Measurements from ENCODE around the gene PTPN1.

Gene PTPN1

GRCh38 chr20:50491926-50492634 lies 18.1 kb upstream of the PTPN1 start:
- POLR2A ChIA-PET = no interaction called here
- H3K27ac ChIP-seq (ENCODE audit: extremely low read depth, low read depth, low read length) = no peak overlapping the region

GRCh38 chr20:50493881-50494253 lies 16.3 kb upstream of the PTPN1 start:
- ChIA-PET CTCF (interaction anchor here (1.2 kb wide), 1 partner anchor 15 kb away, joined by 3 read pairs; no protein-coding TSS in a partner anchor), POLR2A (no interaction called here)
- TF ChIP-seq ZNF837 (tag by site-specific recombination; IDR thresholded peaks at IDR 0.05) (no peak), ZNF214 (tag by site-specific recombination; IDR thresholded peaks at IDR 0.05; ENCODE audit: borderline replicate concordance) (no peak), ZFHX2 (tag by site-specific recombination; conservative IDR thresholded peaks at IDR 0.05) (no peak), AEBP2 (tag by site-specific recombination; IDR thresholded peaks at IDR 0.05; ENCODE audit: borderline replicate concordance) (no peak), ZNF530 (tag by site-specific recombination; IDR thresholded peaks at IDR 0.05; ENCODE audit: low read depth) (no peak), ZNF18 (tag by site-specific recombination; IDR thresholded peaks at IDR 0.05) (no peak), PRDM6 (tag by site-specific recombination; IDR thresholded peaks at IDR 0.05) (no peak), ZNF654 (tag by site-specific recombination; IDR thresholded peaks at IDR 0.05; ENCODE audit: low read depth) (no peak), ZBTB21 (tag by site-specific recombination; IDR thresholded peaks at IDR 0.05) (no peak), ZBTB44 (tag by site-specific recombination; IDR thresholded peaks at IDR 0.05) (no peak), ZNF658 (tag by site-specific recombination; IDR thresholded peaks at IDR 0.05) (no peak), ZNF280C (tag by site-specific recombination; IDR thresholded peaks at IDR 0.05) (no peak), BCL11B (tag by site-specific recombination; IDR thresholded peaks at IDR 0.05; ENCODE audit: low read depth) (no peak), SP2 (tag by site-specific recombination; IDR thresholded peaks at IDR 0.05) (no peak), ZNF157 (tag by site-specific recombination; IDR thresholded peaks at IDR 0.05) (no peak), ZNF2 (tag by site-specific recombination; IDR thresholded peaks at IDR 0.05) (no peak), KLF17 (tag by site-specific recombination; IDR thresholded peaks at IDR 0.05) (no peak), ZNF558 (tag by site-specific recombination; IDR thresholded peaks at IDR 0.05) (no peak), ZNF791 (tag by site-specific recombination; IDR thresholded peaks at IDR 0.05) (no peak)
- Histone ChIP-seq H3K9me3 (ENCODE audit: control insufficient read depth, insufficient read depth, low read depth, low read length) (no peaks in the 10 kb centered on the region), H3K36me3 (ENCODE audit: control insufficient read depth in 2 of 2, insufficient read depth in 1 of 2, low read length in 2 of 2) (no peaks in the 10 kb centered on the region), H3K27ac (ENCODE audit: extremely low read depth, low read depth, low read length) (no peak overlapping the region), H3K4me3 (ENCODE audit: low read depth, low read length) (no peak overlapping the region), H3K4me1 (ENCODE audit: control insufficient read depth, insufficient read depth, low read length) (no peaks in the 10 kb centered on the region)

More at GRCh38 chr20:50491926-50492634, 18.1 kb upstream of the PTPN1 start:
- no peak for TF ChIP-seq ZNF677 (tag by site-specific recombination; IDR thresholded peaks at IDR 0.05)
- peak; percentile 86 for TF ChIP-seq ZNF121 (tag by site-specific recombination; IDR thresholded peaks at IDR 0.05)
- Histone ChIP-seq H3K4me1 (ENCODE audit: control insufficient read depth, insufficient read depth, low read length) (no peaks in the 10 kb centered on the region), H3K36me3 (ENCODE audit: control insufficient read depth in 2 of 2, insufficient read depth in 1 of 2, low read length in 2 of 2) (no peaks in the 10 kb centered on the region), H3K9me3 (ENCODE audit: control insufficient read depth, insufficient read depth, low read depth, low read length) (no peaks in the 10 kb centered on the region), H3K4me3 (ENCODE audit: low read depth, low read length) (no peak overlapping the region)
- CTCF ChIA-PET = interaction anchor here (0.8 to 4.5 kb wide), 3 partner anchors 13 to 93 kb away, joined by 3 to 15 read pairs (median 3); no protein-coding TSS in a partner anchor
